ENCODE results near the gene SLC2A5.

The SLC2A5 gene

GRCh38 chr1:9061252-9061960 is 8.0 kb downstream of the SLC2A5 start:
- DNase-seq, result no peak

DNA sequence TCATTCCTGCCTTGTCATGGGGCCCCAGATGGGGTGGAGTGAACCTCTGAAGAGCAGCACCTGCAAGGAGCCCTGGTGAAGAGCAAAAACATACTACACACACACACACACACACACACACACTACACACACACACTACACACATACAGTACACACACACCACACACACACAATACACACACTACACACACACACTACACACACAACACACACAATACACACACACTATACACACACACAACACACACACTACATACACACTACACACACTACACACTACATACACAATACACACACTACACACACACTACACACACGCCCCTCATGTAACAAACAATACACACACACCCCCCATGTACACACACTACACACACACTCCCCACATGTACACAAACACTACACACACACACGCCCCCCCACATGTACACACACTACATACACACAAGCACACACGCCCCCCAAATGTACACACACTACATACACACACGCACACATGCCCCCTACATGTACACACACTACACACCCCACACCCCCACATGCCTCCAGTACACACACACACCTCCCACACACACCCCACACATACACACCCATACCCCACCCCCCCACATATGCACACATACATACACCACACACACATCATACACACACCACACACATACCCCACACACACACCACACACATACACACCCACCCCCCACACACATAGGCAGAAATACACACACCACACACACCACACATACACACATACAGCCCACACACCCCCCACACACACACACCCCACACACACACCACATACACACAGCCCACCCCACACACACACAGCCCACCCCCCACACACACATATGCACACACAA is 9.3 kb downstream of the SLC2A5 start:
- no peak for DNase-seq

DNA sequence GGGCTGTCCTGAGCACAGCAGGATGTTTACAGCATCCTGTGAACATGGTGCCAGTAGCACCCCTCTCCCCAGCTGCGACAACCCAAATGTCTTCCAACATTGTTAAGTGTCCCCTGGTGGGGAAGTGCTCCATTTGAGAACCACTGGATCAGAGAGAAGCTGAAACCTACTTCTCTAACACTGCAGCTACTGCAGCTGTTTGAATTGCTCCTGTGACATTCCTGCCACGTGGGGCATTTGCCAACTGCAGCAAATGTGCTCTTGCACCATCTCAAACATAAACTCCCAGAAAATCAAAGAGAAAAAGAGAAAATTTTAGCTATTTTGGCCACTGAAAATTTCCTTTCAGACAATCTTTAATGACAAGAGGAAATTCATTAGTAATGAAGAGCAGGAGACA is 11.0 kb downstream of the SLC2A5 start:
- no peak for DNase-seq

GRCh38 chr1:9057851-9058250 is 11.6 kb downstream of the SLC2A5 start:
- no peak for DNase-seq

- DNase-seq, result no peak
Measured at GRCh38 chr1:9052272-9053049, 17.0 kb downstream of the SLC2A5 start.

DNA sequence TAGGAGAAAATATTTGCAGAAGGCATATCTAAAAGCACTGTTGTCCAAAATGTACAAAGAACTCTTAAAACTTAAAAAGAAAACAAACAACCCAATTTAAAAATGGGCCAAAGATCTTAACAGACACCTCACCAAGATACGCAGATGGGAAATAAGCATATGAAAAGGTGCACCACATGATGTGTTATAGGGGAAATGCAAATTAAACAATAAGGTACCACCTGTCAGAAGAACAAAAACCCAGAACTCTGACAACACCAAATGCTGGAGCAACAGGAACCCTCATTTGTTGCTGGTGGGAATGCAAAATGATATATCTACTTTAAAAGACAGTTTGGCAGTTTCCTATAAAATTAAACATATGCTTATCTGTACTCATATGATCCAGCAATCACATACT is 18.1 kb downstream of the SLC2A5 start:
- no peak for DNase-seq

GRCh38 chr1:9050803-9051202 is 18.6 kb downstream of the SLC2A5 start:
- no peak for DNase-seq

DNA sequence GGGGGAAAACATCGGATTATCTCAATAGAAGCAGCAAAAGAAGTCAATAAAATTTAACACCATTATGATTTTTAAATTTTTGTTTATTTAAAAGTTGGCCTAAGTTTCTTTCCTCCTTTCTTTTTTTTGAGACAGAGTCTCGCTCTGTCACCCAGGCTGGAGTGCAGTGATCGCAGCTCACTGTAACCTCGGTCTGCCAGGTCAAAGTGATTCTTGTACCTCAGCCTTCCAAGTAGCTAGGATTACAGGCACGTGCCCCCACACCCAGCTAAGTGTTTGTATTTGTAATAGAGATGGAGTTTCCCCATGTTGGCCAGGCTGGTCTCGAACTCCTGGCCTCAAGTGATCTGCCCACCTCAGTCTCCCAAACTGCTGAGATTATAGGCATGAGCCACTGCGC is 20.9 kb downstream of the SLC2A5 start:
- no peak for DNase-seq

GRCh38 chr1:9047019-9047418 is 22.4 kb downstream of the SLC2A5 start:
- DNase-seq, result no peak

GRCh38 chr1:9045861-9046510 is 23.4 kb downstream of the SLC2A5 start:
- DNase-seq, result peak in 1 of 2 experiments; percentile 26

DNA sequence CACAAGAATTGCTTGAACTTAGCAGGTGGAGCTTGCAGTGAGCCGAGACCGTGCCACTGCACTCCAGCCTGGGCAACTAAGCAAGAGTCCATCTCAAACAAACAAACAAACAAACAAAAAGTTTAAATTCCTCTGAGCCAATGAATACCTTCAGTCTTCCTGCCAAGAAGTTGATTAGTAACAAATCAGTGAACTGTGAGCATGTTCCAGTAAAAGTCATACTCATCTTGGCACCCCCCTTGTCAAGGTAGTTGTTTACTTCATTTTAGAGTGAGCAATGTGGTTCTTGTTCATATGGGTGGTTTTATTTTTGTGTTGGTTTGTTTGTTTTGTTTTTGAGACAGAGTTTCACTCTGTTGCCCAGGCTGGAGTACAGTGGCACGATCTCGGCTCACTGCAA is 25.2 kb downstream of the SLC2A5 start:
- DNase-seq, result no peak

GRCh38 chr1:9042272-9042671 is 27.2 kb downstream of the SLC2A5 start:
- DNase-seq, result no peak

GRCh38 chr1:9041116-9041779 is 28.2 kb downstream of the SLC2A5 start:
- DNase-seq, result no peak

DNA sequence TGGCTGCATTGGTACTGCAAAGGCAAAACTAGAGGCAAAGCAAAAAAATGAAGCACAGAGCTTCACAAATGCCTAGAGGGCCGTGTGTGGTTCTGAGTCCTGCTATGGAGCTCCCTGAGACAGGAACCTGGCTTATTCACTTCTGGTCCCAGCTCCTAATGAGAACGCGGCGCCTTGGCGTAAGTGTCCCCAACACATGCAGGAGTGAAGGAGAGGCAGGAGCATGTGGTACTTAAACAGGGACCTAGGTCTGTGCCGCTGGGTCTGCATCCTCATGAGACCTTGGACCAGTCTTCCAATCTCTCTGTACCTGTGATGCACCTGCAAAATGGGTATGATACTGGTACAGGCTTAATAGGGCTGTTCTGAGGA is 28.8 kb downstream of the SLC2A5 start:
- no peak for DNase-seq

GRCh38 chr1:9039761-9040658 is 29.4 kb downstream of the SLC2A5 start:
- DNase-seq, result no peak

GRCh38 chr1:9038881-9039760 is 30.3 kb downstream of the SLC2A5 start:
- DNase-seq, result no peak

DNA sequence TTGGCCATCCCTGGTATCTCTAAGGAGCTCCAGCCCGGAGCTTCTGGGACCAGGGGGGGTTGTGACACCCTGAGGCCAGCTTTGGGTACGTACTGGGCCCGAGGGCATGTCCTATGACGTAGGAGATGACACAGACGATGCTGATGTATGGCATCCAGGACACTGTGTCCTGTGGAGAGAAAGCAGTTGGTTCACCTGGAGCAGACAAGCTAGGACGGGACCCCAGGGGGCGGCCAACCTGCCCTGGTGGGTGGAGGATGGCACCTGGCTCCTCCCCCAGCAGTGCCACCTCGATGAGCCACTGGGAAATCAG is 31.1 kb downstream of the SLC2A5 start:
- DNase-seq, result no peak

GRCh38 chr1:9037476-9038337 is 31.7 kb downstream of the SLC2A5 start:
- no peak for DNase-seq

DNA sequence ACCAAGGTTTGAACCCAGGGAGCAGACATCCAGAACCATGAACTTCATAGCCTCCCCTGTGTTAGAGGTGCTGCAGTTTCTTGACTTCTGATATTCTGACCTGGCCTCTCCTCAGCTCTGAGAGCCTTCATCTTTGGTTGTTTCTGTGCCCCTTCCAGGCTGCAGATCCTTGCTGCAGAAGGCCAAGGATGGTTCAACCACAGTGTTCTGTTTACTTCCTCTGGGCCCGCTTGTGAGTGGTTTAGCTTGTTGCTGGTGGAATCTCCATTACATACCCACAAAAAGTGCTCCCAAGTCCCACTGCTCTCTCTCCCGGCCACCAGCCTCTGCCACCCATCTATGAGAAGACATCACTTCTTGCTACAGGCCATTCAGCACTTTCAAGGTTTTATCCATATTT is 34.2 kb downstream of the SLC2A5 start:
- no peak for DNase-seq

DNA sequence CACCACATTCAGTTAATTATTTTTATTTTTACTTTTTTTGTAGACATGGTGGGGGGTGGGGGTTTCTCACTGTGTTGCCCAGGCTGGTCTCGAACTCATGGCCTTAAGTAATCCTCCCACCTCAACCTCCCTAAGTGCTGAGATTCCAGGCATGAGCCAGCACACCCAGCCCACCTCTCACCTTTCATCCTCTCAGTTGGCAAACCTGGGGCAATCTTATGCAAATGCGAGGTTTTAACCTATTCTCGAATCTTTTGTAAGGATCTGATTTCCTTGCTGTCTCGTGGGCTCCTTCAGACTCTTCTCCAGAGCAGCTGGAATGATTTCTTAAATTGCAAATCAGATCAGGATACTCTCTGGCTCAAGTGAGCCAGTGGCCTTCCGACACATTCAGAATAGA is 36.1 kb downstream of the SLC2A5 start:
- no peak for DNase-seq
